Stomach (tissue), 9 donors: ENCODE data around the gene BPGM. TPM values are rescaled to one million over a fixed set of nuclear protein-coding genes. Genes with fewer than 3 reads are reported as not detected.
"Not testable (repeated sequence)": the region's sequence is repeated elsewhere in the genome, so short reads cannot be mapped to it uniquely, and the experiment has no call there.

Experiments used
- DNase-seq, 2 donors: peaks; one replicate each; pipeline versions ENCODE4 v3.0.0 to v3.0.0-alpha.2; 2013 to 2019
- H3K27ac ChIP-seq, 5 donors: fragments of 200-600 bp in 4 of 5; sonication (generic) in 4 of 5; one replicate each; pipeline ENCODE4 v1.5.1; 2013 to 2019; ENCODE audit warnings: mild to moderate bottlenecking in 1 of 5, moderate library complexity in 1 of 5
- H3K27me3 ChIP-seq, 3 donors: fragments of 200-600 bp; sonication (generic); one replicate each; pipeline ENCODE4 v1.5.1; 2017 to 2019; ENCODE audit warnings: mixed run types in 1 of 3
- H3K36me3 ChIP-seq, 4 donors: fragments of 200-600 bp; sonication (generic); 1 replicate in 3 of 4; 2 replicates in 1 of 4; pipeline ENCODE4 v1.5.1; 2016 to 2019
- H3K4me1 ChIP-seq, 4 donors: fragments of 200-600 bp; sonication (generic); one replicate each; pipeline ENCODE4 v1.5.1; 2016 to 2019
- H3K4me3 ChIP-seq, 4 donors: fragments of 200-600 bp; sonication (generic) in 3 of 4; one replicate each; pipeline ENCODE4 v1.5.1; 2016 to 2019; ENCODE audit warnings: mild to moderate bottlenecking in 1 of 4
- H3K9me3 ChIP-seq, 4 donors: fragments of 200-600 bp; sonication (generic); one replicate each; pipeline ENCODE4 v1.5.1; 2016 to 2019
- CTCF ChIP-seq, 7 experiments: fragments of 450-650 bp in 4 of 7; fragments of 200-600 bp in 3 of 7; sonication (generic) in 3 of 7; IDR thresholded peaks; one replicate each; pipeline ENCODE4 v1.5.1; 2016 to 2019; ENCODE audit warnings: antibody characterized with exemption in 7 of 7, control low read depth in 2 of 7, mild to moderate bottlenecking in 1 of 7
- EP300 ChIP-seq: sonication (generic); formaldehyde crosslinking; IDR thresholded peaks from one replicate; pipeline ENCODE4 v1.6.1; 2017; ENCODE audit warnings: antibody characterized with exemption
- POLR2A ChIP-seq, 4 donors: fragments of 450-650 bp; IDR thresholded peaks; one replicate each; pipeline ENCODE4 v1.6.1; 2016; ENCODE audit warnings: antibody characterized with exemption in 4 of 4, control low read depth in 2 of 4, mild to moderate bottlenecking in 1 of 4, moderate library complexity in 1 of 4
- POLR2AphosphoS5 ChIP-seq, 3 donors: sonication (generic); formaldehyde crosslinking; IDR thresholded peaks; one replicate each; pipeline ENCODE4 v1.6.1; 2016; ENCODE audit warnings: antibody characterized with exemption in 3 of 3
- WGBS, 5 donors: extraction: QIAGEN DNeasy Blood & Tissue Kit in 3 of 5; methylation state at CpG; one replicate each; pipeline versions ENCODE4 v1.1.5 to v1.1.7; 2013 to 2018; 5-methylcytosine and 5-hydroxymethylcytosine counted together
- intact Hi-C: fragments of 100-400 bp; cut with DNase I; formaldehyde crosslinking; loops from one replicate; pipeline ENCODE4 v1.15.1; 2023; ENCODE audit warnings: low total_unique reads
- polyA plus RNA-seq, 3 donors: library from polyadenylated mRNA; stranded (reverse); fragments of 200-250 nt; gene quantifications; one replicate each; pipeline ENCODE4 v1.2.3, GENCODE V29; 2013
- total RNA-seq, 5 donors: library from RNA; depleted of rRNA; stranded (reverse); fragments of >200 nt; gene quantifications; one replicate each; pipeline versions ENCODE4 v1.1.0 to v1.2.3, GENCODE V29; 2014 to 2016
- donor health status: healthy with polysubstance abuse.
- donor health status: Bipolar disorder and iron deficiency.
- donor health status: healthy.

BPGM gene
- total and polyA plus RNA-seq, 8 donors = 4.7 to 47.3 (median 19.8) TPM

GRCh38 chr7:134637934-134638719, 8.5 kb upstream of the BPGM start:
- TF ChIP-seq CTCF (IDR thresholded peaks at IDR 0.05) = no peak
- WGBS, 5 donors = 44 to 61% (median 49%) methylated on average over 7 of the region's 7 CpGs
- Histone ChIP-seq H3K4me1 (peaks cover 0 to 28% (median 2%) of the 10 kb centered on the region in 4 donors), H3K36me3 (no peaks in the 10 kb centered on the region), H3K27me3 (no peaks in the 10 kb centered on the region), H3K9me3 (no peaks in the 10 kb centered on the region), H3K4me3 (no peak overlapping the region), H3K27ac (no peak overlapping the region)
- intact Hi-C loops = no loop called here
- DNase-seq = no peak

- H3K4me3 ChIP-seq = no peak overlapping the region
- WGBS, 5 donors = 79 to 84% (median 82%) methylated on average over 3 of the region's 3 CpGs
- no peaks in the 10 kb centered on the region for H3K27me3 ChIP-seq
- TF ChIP-seq POLR2A (IDR thresholded peaks at IDR 0.05) = no peak
- TF ChIP-seq CTCF (IDR thresholded peaks at IDR 0.05) = no peak
- TF ChIP-seq POLR2AphosphoS5 (IDR thresholded peaks at IDR 0.05) = no peak
- TF ChIP-seq EP300 = no peak
- no peaks in the 10 kb centered on the region for H3K9me3 ChIP-seq
- DNase-seq = no peak
- no peaks in the 10 kb centered on the region for H3K36me3 ChIP-seq
- H3K27ac ChIP-seq = no peak overlapping the region
- intact Hi-C loops = no loop called here
- peaks cover 0 to 29% (median 4%) of the 10 kb centered on the region in 4 donors for H3K4me1 ChIP-seq
These were observed 7.6 kb upstream of the BPGM start for GRCh38 chr7:134639061-134639460.

- no peak for DNase-seq
- intact Hi-C loops = no loop called here
- H3K9me3 ChIP-seq = no peaks in the 10 kb centered on the region
- 78 to 83% (median 80%) methylated on average over 4 of the region's 4 CpGs for WGBS, 5 donors
- no peak overlapping the region for H3K27ac ChIP-seq
- TF ChIP-seq POLR2A (IDR thresholded peaks at IDR 0.05) = no peak
- no peak for TF ChIP-seq CTCF (IDR thresholded peaks at IDR 0.05)
- TF ChIP-seq POLR2AphosphoS5 (IDR thresholded peaks at IDR 0.05) = no peak
- TF ChIP-seq EP300 = no peak
- H3K27me3 ChIP-seq = no peaks in the 10 kb centered on the region
- H3K36me3 ChIP-seq = no peaks in the 10 kb centered on the region
- H3K4me3 ChIP-seq = no peak overlapping the region
- peaks cover 0 to 29% (median 6%) of the 10 kb centered on the region in 4 donors for H3K4me1 ChIP-seq
These were observed 6.9 kb upstream of the BPGM start for GRCh38 chr7:134639683-134640279.

- Histone ChIP-seq H3K9me3 (no peaks in the 10 kb centered on the region), H3K4me1 (peaks cover 7 to 31% (median 16%) of the 10 kb centered on the region in 4 donors), H3K27ac (no peak overlapping the region), H3K4me3 (no peak overlapping the region), H3K36me3 (no peaks in the 10 kb centered on the region), H3K27me3 (no peaks in the 10 kb centered on the region)
- WGBS, 5 donors = 83 to 92% (median 88%) methylated on average over 3 of the region's 3 CpGs
- intact Hi-C loops = no loop called here
- DNase-seq = no peak
- TF ChIP-seq POLR2AphosphoS5 (IDR thresholded peaks at IDR 0.05) = no peak
- TF ChIP-seq EP300 = no peak
- no peak for TF ChIP-seq CTCF (IDR thresholded peaks at IDR 0.05)
- TF ChIP-seq POLR2A (IDR thresholded peaks at IDR 0.05) = no peak
These were observed 5.6 kb upstream of the BPGM start for GRCh38 chr7:134640842-134641715.

GRCh38 chr7:134641981-134642380, 4.7 kb upstream of the BPGM start:
- H3K4me3 ChIP-seq, DNase-seq, H3K27me3 ChIP-seq, H3K9me3 ChIP-seq, H3K27ac ChIP-seq, H3K36me3 ChIP-seq, intact Hi-C loops: not testable (repeated sequence)
- WGBS, 5 donors = 85 to 93% (median 89%) methylated on average over 4 of the region's 4 CpGs
- peaks cover 7 to 23% (median 16%) of the 10 kb centered on the region in 4 donors for H3K4me1 ChIP-seq
